ENCODE measurements around the gene ST6GALNAC3.

Gene ST6GALNAC3

GRCh38 chr1:76080552-76081079 is 6.1 kb downstream of the ST6GALNAC3 start:
- no peaks in the 10 kb centered on the region for H3K9me3 ChIP-seq
- TF ChIP-seq, protein P1, sequence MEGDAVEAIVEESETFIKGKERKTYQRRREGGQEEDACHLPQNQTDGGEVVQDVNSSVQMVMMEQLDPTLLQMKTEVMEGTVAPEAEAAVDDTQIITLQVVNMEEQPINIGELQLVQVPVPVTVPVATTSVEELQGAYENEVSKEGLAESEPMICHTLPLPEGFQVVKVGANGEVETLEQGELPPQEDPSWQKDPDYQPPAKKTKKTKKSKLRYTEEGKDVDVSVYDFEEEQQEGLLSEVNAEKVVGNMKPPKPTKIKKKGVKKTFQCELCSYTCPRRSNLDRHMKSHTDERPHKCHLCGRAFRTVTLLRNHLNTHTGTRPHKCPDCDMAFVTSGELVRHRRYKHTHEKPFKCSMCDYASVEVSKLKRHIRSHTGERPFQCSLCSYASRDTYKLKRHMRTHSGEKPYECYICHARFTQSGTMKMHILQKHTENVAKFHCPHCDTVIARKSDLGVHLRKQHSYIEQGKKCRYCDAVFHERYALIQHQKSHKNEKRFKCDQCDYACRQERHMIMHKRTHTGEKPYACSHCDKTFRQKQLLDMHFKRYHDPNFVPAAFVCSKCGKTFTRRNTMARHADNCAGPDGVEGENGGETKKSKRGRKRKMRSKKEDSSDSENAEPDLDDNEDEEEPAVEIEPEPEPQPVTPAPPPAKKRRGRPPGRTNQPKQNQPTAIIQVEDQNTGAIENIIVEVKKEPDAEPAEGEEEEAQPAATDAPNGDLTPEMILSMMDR (IDR thresholded peaks at IDR 0.05) = no peak
- no peak overlapping the region for H3K4me3 ChIP-seq (ENCODE audit: low read depth in 1 of 2, low read length in 1 of 2)

DNA sequence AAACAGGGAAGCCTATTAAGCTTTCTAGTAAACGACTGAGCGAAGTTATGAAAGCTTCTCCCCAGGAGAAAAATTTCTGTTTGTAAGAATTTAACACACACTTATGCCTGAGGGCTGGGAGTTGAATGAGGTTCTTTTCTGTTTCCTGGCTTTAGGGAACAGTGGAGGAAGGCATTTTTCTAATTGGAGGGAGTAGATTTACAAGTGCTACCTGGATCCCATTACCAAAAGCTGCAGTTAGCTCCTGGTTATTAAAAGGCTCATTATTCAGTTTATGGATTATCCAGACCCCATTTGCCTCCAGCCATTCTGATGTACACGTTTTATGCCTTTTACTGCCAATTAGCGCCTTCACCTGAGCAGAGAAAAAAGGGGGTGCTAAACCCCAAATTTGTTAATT is 7.5 kb downstream of the ST6GALNAC3 start:
- Histone ChIP-seq H3K9me3 (no peaks in the 10 kb centered on the region), H3K36me3 (no peaks in the 10 kb centered on the region), H3K27ac (no peak overlapping the region), H3K4me1 (ENCODE audit: control insufficient read depth in 1 of 2, insufficient read depth in 1 of 2, low read depth in 1 of 2, low read length in 1 of 2) (peaks cover 0 to 2% of the 10 kb centered on the region in 2 experiments), H3K27me3 (no peaks in the 10 kb centered on the region), H3K4me3 (ENCODE audit: low read depth in 1 of 2, low read length in 1 of 2) (no peak overlapping the region)
- TF ChIP-seq, protein P1 (IDR thresholded peaks at IDR 0.05) = no peak

More at GRCh38 chr1:76080552-76081079, 6.1 kb downstream of the ST6GALNAC3 start:
- peaks cover 14 to 17% of the 10 kb centered on the region in 2 experiments for H3K4me1 ChIP-seq (ENCODE audit: control insufficient read depth in 1 of 2, insufficient read depth in 1 of 2, low read depth in 1 of 2, low read length in 1 of 2)
- no peak overlapping the region for H3K27ac ChIP-seq
- no peaks in the 10 kb centered on the region for H3K27me3 ChIP-seq
- no peaks in the 10 kb centered on the region for H3K36me3 ChIP-seq

DNA sequence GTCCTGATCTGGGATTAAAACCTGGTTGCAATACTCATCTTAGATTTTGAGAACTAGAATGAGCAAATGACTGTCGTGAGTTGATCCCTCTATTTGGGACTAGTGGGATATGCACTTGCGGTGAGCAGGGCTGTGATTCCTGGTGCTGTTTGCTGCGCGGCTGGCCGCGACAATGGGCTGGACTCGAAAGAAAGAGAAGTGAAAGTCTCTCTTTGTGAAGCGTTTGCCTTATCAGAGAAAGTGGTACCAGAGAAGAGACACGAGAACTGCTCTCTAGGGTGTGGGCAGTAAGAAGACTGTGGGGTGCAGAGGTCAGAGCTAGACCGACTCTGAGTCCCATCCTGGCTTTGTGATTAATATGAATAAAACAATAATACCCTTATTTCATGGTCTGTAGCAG is 8.6 kb downstream of the ST6GALNAC3 start:
- H3K4me3 ChIP-seq (ENCODE audit: low read depth in 1 of 2, low read length in 1 of 2) = no peak overlapping the region
- no peaks in the 10 kb centered on the region for H3K36me3 ChIP-seq
- no peaks in the 10 kb centered on the region for H3K9me3 ChIP-seq
- TF ChIP-seq, protein P1 (IDR thresholded peaks at IDR 0.05) = no peak
- no peak overlapping the region for H3K27ac ChIP-seq
- no peaks in the 10 kb centered on the region for H3K4me1 ChIP-seq (ENCODE audit: control insufficient read depth in 1 of 2, insufficient read depth in 1 of 2, low read depth in 1 of 2, low read length in 1 of 2)
- H3K27me3 ChIP-seq = no peaks in the 10 kb centered on the region

- TF ChIP-seq, protein P1 (IDR thresholded peaks at IDR 0.05) = no peak
- H3K36me3 ChIP-seq = no peaks in the 10 kb centered on the region
Observed at GRCh38 chr1:76084029-76084627, 9.6 kb downstream of the ST6GALNAC3 start.

DNA sequence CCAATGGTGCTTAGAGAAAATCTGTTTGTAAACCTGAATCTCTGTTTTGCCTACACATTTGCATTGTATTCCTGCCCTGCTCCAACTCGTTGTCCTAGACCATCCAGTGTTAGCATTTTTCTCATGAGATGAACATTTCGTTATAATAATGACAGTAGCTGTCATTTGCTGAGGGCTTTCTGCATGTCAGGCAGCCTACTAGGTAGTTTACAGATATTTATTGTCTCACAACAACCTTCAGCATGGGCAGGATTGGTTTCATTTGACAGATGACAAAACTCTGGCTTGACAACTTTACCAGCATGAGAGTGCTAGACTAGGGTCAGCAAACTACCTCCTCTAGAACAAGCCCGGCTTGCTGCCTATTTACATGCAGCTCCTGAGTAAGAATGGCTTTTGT is 10.1 kb downstream of the ST6GALNAC3 start:
- no peaks in the 10 kb centered on the region for H3K9me3 ChIP-seq
- TF ChIP-seq, protein P1 (IDR thresholded peaks at IDR 0.05) = no peak
- no peaks in the 10 kb centered on the region for H3K36me3 ChIP-seq
- H3K27ac ChIP-seq = no peak overlapping the region
- H3K27me3 ChIP-seq = no peaks in the 10 kb centered on the region
- no peak overlapping the region for H3K4me3 ChIP-seq (ENCODE audit: low read depth in 1 of 2, low read length in 1 of 2)
- H3K4me1 ChIP-seq (ENCODE audit: control insufficient read depth in 1 of 2, insufficient read depth in 1 of 2, low read depth in 1 of 2, low read length in 1 of 2) = no peaks in the 10 kb centered on the region

More at GRCh38 chr1:76084029-76084627, 9.6 kb downstream of the ST6GALNAC3 start:
- Histone ChIP-seq H3K27me3 (no peaks in the 10 kb centered on the region), H3K4me1 (ENCODE audit: control insufficient read depth in 1 of 2, insufficient read depth in 1 of 2, low read depth in 1 of 2, low read length in 1 of 2) (no peaks in the 10 kb centered on the region), H3K4me3 (ENCODE audit: low read depth in 1 of 2, low read length in 1 of 2) (no peak overlapping the region), H3K27ac (no peak overlapping the region), H3K9me3 (no peaks in the 10 kb centered on the region)
